GM12872 (cell line): ENCODE data around the gene TEAD4.

Experiments used
- CTCF ChIP-seq: IDR thresholded peaks from 3 replicates; pipeline ENCODE4 v1.5.1; 2011; ENCODE audit warnings: low read depth, mild to moderate bottlenecking, low read length, moderate library complexity; ENCODE audit not compliant: insufficient read depth

TEAD4 gene

DNA sequence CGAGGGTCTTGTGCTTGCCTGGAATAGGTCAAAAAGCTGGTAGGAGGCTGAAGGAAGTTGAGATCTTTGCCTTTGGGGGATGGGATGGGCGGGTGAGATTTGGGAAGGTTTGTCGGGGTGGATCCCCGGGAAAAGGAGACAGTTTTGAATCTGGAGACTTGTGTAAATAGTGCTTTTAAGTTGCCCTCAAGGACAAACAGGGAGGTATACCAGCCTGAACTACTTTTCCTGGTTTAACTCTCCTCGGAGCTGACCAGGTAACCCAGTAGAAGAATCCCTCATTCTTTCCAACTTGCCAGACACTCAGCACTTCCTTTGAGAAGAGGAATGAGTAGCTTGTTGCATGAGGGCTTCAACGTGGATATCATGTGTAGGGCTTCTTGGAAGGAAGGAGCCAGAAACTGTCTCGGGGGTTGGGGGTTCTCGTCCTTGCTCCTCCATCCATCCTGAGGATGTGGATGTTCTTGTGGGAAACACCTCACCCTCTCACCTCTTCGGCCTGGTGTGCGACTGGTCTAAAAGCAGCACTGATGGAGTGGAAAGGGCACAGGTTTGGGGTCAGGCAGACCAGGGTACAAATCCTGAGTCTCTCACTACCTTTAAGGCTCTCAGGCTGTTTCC lies 1.9 kb downstream of the TEAD4 start:
- TF ChIP-seq CTCF, result no peak

- no peak for TF ChIP-seq CTCF
These were observed 2.5 kb downstream of the TEAD4 start for GRCh38 chr12:2961705-2962104.

- no peak for TF ChIP-seq CTCF
These were observed 4.1 kb downstream of the TEAD4 start for GRCh38 chr12:2963154-2963759.

- no peak for TF ChIP-seq CTCF
These were observed 4.6 kb downstream of the TEAD4 start for GRCh38 chr12:2963760-2964292.

- no peak for TF ChIP-seq CTCF
These were observed 8.5 kb downstream of the TEAD4 start for GRCh38 chr12:2967651-2968050.

GRCh38 chr12:2970744-2971143 lies 11.5 kb downstream of the TEAD4 start:
- no peak for TF ChIP-seq CTCF

GRCh38 chr12:2973566-2973965 lies 14.4 kb downstream of the TEAD4 start:
- no peak for TF ChIP-seq CTCF
